GM23248 (cell line): Measurements from ENCODE around the gene SPRR5.

Experiments
- EZH2 ChIP-seq: fragments of 200-600 bp; sonication (generic); IDR thresholded peaks from 2 replicates; pipeline ENCODE4 v1.6.1; 2018; ENCODE audit warnings: antibody characterized with exemption, mild to moderate bottlenecking; ENCODE audit not compliant: insufficient read depth, poor library complexity, severe bottlenecking
- EZH2phosphoT487 ChIP-seq: fragments of 200-600 bp; sonication (generic); IDR thresholded peaks from 2 replicates; pipeline ENCODE4 v1.6.1; 2018; ENCODE audit warnings: antibody characterized with exemption, moderate library complexity, mild to moderate bottlenecking, low read depth; ENCODE audit not compliant: insufficient read depth

DNA sequence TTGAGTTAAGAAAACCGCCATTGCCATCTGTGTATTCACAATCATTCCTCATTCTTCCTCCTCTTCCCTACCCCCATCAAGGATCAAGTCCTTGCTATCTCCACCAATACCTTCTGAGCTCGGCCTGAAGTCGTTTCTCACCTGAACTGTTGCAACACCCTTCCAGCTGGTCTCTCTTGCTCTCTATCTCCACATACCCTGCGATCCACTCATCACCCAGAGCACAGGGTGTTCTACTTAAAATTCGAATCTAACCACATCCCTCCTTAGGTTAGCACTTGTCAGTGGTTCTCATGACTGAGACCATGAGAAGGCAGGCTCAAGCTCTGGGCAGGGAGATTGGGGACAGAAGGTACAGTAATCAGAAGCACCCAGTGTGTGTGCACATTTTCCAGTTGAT is 34.1 kb upstream of the SPRR5 start:
- no peak for TF ChIP-seq EZH2
- TF ChIP-seq EZH2phosphoT487: no peak
